Measurements from ENCODE around the gene C16orf87. TPM values are rescaled to one million over a fixed set of nuclear protein-coding genes. Genes with fewer than 3 reads are reported as not detected.
A peak's percentile ranks its signal among the peaks of the same experiment; 100 is the strongest.

The C16orf87 gene
- total and polyA plus RNA-seq, 9 of the 15 experiments (the other 6 are each of a cell fraction or from before 2014, with no cell fraction given): 7.8 to 16.7 (median 10.5) TPM

- TF ChIP-seq ZNF318 (IDR thresholded peaks at IDR 0.05; ENCODE audit: borderline replicate concordance in 1 of 2, low read depth in 1 of 2) (no peak), ZNF274 (IDR thresholded peaks at IDR 0.05; ENCODE audit: borderline replicate concordance, low read depth, low read length) (no peak), SPI1 (IDR thresholded peaks at IDR 0.05; ENCODE audit: borderline replicate concordance, low read depth, low read length) (no peak), SMARCA5 (IDR thresholded peaks at IDR 0.05) (no peak), ATF6 (CRISPR knock-in tag; IDR thresholded peaks at IDR 0.05) (no peak), ZNF165 (CRISPR knock-in tag; IDR thresholded peaks at IDR 0.05; ENCODE audit: borderline replicate concordance) (no peak), NR2C2 (CRISPR knock-in tag; IDR thresholded peaks at IDR 0.05) (no peak), NR2C2 (tag; IDR thresholded peaks at IDR 0.05) (no peak), SIN3B (IDR thresholded peaks at IDR 0.05; ENCODE audit: low read depth) (peak; percentile 24; the same call in 1 of the 2 replicates), MBD2 (IDR thresholded peaks at IDR 0.05; ENCODE audit: borderline replicate concordance, low read depth) (no peak), ZBTB8A (IDR thresholded peaks at IDR 0.05; ENCODE audit: partially characterized antibody) (no peak), TBL1XR1 (IDR thresholded peaks at IDR 0.05; ENCODE audit: low read length in 2 of 2) (no peak), SNAPC5 (CRISPR knock-in tag; IDR thresholded peaks at IDR 0.05) (no peak), ZNF644 (tag; IDR thresholded peaks at IDR 0.05; ENCODE audit: low read depth) (peak; percentile 16; the same call in 1 of the 2 replicates), CBFA2T2 (conservative IDR thresholded peaks at IDR 0.05) (no peak), NR1H2 (CRISPR knock-in tag; IDR thresholded peaks at IDR 0.05) (no peak), RHOXF2B (CRISPR knock-in tag; conservative IDR thresholded peaks at IDR 0.05) (no peak)
Observed at GRCh38 chr16:46830902-46831647, at the start of gene C16orf87 (continued).
